ENCODE measurements around the gene CADPS2. TPM values are rescaled to one million over a fixed set of nuclear protein-coding genes. Genes with fewer than 3 reads are reported as not detected.
A peak's percentile ranks its signal among the peaks of the same experiment; 100 is the strongest.

CADPS2 gene
- total RNA-seq (not detected), polyA plus RNA-seq (not detected)

DNA sequence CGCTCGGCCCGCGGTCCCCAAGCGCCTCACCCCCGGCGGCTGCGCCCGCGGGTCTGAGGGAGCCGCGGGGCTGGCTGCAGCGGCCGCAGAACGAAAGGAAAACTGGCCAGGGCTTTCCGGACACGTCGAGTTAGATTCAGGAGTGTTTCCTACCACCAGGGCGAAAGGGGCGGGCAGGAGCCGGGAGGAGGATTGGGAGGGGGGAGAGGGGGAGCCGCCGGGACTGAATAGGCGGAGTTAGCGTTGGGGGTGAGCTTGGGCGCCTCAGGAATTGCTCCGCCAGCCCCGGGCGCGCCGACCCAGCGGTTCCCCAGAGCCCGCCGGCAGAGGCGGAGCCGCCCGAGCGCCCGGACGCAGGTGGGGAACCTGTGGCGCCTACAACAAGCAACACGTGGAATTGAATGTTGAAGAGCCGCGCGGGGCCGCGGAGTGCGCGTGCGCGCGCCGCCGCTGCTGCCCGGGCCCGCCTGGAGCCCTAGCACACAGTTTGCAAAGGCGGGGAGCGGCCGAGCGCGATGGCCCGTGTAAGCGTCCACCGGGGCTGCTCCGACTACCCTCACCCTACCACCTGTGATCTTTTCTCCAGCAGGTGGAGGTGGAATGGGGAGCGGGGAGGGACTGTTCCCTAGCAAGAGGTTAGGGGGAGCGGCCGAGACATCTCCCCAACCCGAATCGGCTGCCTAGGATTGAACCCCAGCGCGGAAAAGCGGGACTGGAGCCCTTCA is at the start of gene CADPS2:
TSS of gene CADPS2 (minus strand) at position 104 of the 725 bp plus-strand sequence. CDS start 123 bp downstream, outside the sequence.
- Mint-ChIP-seq H3K27ac (no peak within 1 kb of the TSS), H3K9me3 (peaks cover 0 to 16% (median 8%) of the 10 kb centered on the region in 5 donors), H3K4me3 (peak within 1 kb of the TSS in 2 of 7 donors; percentile 33 to 73), H3K4me1 (peaks cover 0 to 12% (median 0%) of the 10 kb centered on the region in 3 donors), H3K27me3 (peaks cover 23 to 61% of the 10 kb centered on the region in 2 donors), H3K36me3 (no peaks in the 10 kb centered on the region)
- H3K9me3 ChIP-seq (ENCODE audit: low read length) = no peaks in the 10 kb centered on the region
- H3K27ac ChIP-seq (ENCODE audit: low read depth, low read length) = no peak within 1 kb of the TSS
- ChIA-PET CTCF (no interaction called here), POLR2A (no interaction called here)
- no peak for DNase-seq
- H3K4me3 ChIP-seq (ENCODE audit: low read length) = no peak within 1 kb of the TSS
- H3K4me1 ChIP-seq (ENCODE audit: insufficient read depth, low read length) = no peaks in the 10 kb centered on the region
- H3K36me3 ChIP-seq (ENCODE audit: insufficient read depth, low read length) = no peaks in the 10 kb centered on the region
- H3K27me3 ChIP-seq (ENCODE audit: insufficient read depth, low read length, poor library complexity, severe bottlenecking) = peaks cover 4% of the 10 kb centered on the region

DNA sequence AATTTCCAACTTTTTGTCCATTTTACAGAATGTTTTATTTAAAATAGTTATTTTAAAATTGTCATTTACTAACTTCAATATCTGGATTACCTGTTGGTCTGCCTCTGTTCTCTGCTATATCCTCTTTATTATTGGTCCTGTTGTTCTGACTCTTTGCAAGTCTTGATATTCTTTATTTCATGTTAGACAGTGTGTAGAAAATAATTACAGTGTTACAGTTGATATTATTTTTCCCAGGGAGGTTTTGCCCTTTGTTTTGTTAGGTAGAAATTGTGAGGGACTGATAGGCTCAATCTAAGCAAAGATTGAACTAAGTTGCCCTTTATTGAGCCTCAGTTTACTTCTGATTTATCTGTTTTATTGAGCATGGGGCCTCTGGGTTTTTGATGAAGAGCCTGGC is 49.4 kb upstream of the CADPS2 start:
- Mint-ChIP-seq H3K9me3 (peaks cover 3 to 29% (median 3%) of the 10 kb centered on the region in 5 donors), H3K36me3 (peaks cover 0 to 2% (median 0%) of the 10 kb centered on the region in 3 donors)

GRCh38 chr7:122919643-122920181 is 33.5 kb upstream of the CADPS2 start:
- no peaks in the 10 kb centered on the region for H3K36me3 ChIP-seq (ENCODE audit: insufficient read depth, low read length)
- POLR2A ChIA-PET = no interaction called here
- H3K27me3 ChIP-seq (ENCODE audit: insufficient read depth, low read length, poor library complexity, severe bottlenecking) = no peaks in the 10 kb centered on the region
- peaks cover 0 to 11% (median 3%) of the 10 kb centered on the region in 5 donors for H3K9me3 Mint-ChIP-seq
- H3K4me1 Mint-ChIP-seq = no peaks in the 10 kb centered on the region
- DNase-seq = no peak
- H3K9me3 ChIP-seq (ENCODE audit: low read length) = no peaks in the 10 kb centered on the region
- H3K4me1 ChIP-seq (ENCODE audit: insufficient read depth, low read length) = no peaks in the 10 kb centered on the region
- CTCF ChIA-PET = no interaction called here
- no peak overlapping the region for H3K4me3 Mint-ChIP-seq
- no peak overlapping the region for H3K27ac Mint-ChIP-seq
- H3K4me3 ChIP-seq (ENCODE audit: low read length) = no peak overlapping the region
- no peaks in the 10 kb centered on the region for H3K36me3 Mint-ChIP-seq
- H3K27ac ChIP-seq (ENCODE audit: low read depth, low read length) = no peak overlapping the region
- peaks cover 0 to 1% of the 10 kb centered on the region in 2 donors for H3K27me3 Mint-ChIP-seq

More for the DNA sequence above, 49.4 kb upstream of the CADPS2 start:
- Histone ChIP-seq H3K4me3 (ENCODE audit: low read length) (no peak overlapping the region), H3K4me1 (ENCODE audit: insufficient read depth, low read length) (no peaks in the 10 kb centered on the region), H3K36me3 (ENCODE audit: insufficient read depth, low read length) (no peaks in the 10 kb centered on the region), H3K9me3 (ENCODE audit: low read length) (no peaks in the 10 kb centered on the region), H3K27ac (ENCODE audit: low read depth, low read length) (no peak overlapping the region), H3K27me3 (ENCODE audit: insufficient read depth, low read length, poor library complexity, severe bottlenecking) (no peaks in the 10 kb centered on the region)
- Mint-ChIP-seq H3K27me3 (no peaks in the 10 kb centered on the region), H3K4me1 (no peaks in the 10 kb centered on the region), H3K4me3 (no peak overlapping the region), H3K27ac (no peak overlapping the region)
- CTCF ChIA-PET = no interaction called here
- DNase-seq = no peak
- POLR2A ChIA-PET = no interaction called here

DNA sequence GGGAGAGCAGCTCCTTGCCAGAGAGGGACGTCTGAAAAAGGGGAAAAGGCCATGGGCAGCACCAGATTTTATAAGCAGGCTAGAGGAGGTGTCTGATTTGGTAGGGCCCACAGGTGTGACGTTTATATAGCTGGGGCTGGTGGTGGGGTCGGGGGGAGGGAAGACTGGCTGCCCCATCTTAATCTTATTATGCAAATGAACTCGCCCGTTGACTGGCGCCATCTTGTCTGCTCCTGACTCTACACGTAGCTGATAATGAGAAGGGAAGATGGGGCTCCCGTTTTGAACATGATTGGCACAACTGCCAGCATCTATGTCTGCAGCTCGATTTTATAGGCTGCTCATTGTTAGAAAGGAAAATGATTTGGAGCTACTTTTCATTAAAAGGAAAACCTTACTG is 28.6 kb upstream of the CADPS2 start:
- H3K4me3 Mint-ChIP-seq = no peak overlapping the region
- peaks cover 0 to 1% of the 10 kb centered on the region in 2 donors for H3K27me3 Mint-ChIP-seq
- POLR2A ChIA-PET = no interaction called here

DNA sequence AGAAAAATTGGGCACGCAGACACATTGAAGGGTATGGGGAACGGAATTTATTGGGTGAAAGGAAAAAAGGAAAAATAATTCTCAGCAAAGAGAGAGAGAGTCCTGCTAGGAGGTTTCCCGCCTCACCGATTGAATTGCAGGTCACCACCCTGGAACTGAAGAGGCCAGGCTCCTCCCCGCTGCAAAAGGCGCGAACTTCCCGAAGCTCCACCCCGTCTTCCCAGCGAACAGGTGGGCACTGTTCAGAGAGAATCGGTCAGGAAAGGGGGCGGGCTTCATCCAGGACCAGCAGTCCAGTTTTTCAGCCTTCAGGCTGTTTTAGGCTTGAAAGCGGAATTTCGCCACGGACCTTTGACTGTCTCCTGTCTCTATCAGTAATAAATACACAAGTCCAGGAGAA is 27.3 kb upstream of the CADPS2 start:
- H3K27me3 ChIP-seq (ENCODE audit: insufficient read depth, low read length, poor library complexity, severe bottlenecking) = no peaks in the 10 kb centered on the region
- no peaks in the 10 kb centered on the region for H3K36me3 Mint-ChIP-seq

More for the DNA sequence above, 28.6 kb upstream of the CADPS2 start:
- no peaks in the 10 kb centered on the region for H3K36me3 ChIP-seq (ENCODE audit: insufficient read depth, low read length)
- H3K27me3 ChIP-seq (ENCODE audit: insufficient read depth, low read length, poor library complexity, severe bottlenecking) = no peaks in the 10 kb centered on the region
- H3K4me1 ChIP-seq (ENCODE audit: insufficient read depth, low read length) = no peaks in the 10 kb centered on the region
- H3K27ac Mint-ChIP-seq = no peak overlapping the region
- CTCF ChIA-PET = no interaction called here
- no peak for DNase-seq
- H3K36me3 Mint-ChIP-seq = no peaks in the 10 kb centered on the region
- H3K9me3 ChIP-seq (ENCODE audit: low read length) = no peaks in the 10 kb centered on the region
- H3K4me1 Mint-ChIP-seq = no peaks in the 10 kb centered on the region
- H3K4me3 ChIP-seq (ENCODE audit: low read length) = no peak overlapping the region
- no peak overlapping the region for H3K27ac ChIP-seq (ENCODE audit: low read depth, low read length)
- H3K9me3 Mint-ChIP-seq = peaks cover 3 to 15% (median 4%) of the 10 kb centered on the region in 5 donors

DNA sequence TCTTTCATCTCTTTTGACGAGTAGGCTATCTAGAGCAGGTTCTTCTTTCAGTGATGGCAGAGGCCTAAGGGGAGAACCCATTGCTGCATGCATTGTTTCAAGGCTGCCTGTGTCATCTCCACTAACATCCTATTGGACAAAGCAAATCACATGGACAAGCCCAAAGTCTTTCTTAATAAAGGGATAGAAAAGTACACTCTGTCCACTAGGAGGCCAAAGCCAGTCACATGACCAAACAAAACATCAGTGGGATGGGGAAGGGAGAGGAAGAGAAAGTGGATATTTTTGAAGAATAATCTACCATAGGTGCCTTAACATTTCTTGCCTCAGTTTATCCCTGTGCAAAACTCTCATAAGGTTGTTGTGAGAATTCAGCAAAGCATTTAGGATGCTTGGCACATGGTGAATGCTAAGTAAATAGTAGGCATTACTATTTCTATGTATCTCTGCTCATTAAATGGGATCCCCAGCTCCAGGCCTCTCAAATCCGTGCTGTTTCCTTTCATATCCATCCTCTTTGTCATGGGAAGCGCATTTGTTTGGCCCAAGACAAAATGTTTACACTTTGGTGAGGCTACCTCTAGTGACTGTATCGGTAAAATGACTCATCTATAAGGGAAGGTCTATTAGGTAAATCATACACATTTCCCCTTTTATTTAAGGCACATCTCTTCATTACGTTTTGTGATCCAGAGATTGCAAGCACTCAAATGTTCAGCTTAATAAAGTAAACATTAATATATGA is 16.7 kb upstream of the CADPS2 start:
- DNase-seq = no peak
- Histone ChIP-seq H3K36me3 (ENCODE audit: insufficient read depth, low read length) (no peaks in the 10 kb centered on the region), H3K27ac (ENCODE audit: low read depth, low read length) (no peak overlapping the region), H3K27me3 (ENCODE audit: insufficient read depth, low read length, poor library complexity, severe bottlenecking) (no peaks in the 10 kb centered on the region), H3K9me3 (ENCODE audit: low read length) (no peaks in the 10 kb centered on the region), H3K4me1 (ENCODE audit: insufficient read depth, low read length) (no peaks in the 10 kb centered on the region), H3K4me3 (ENCODE audit: low read length) (no peak overlapping the region)
- no peak overlapping the region for H3K4me3 Mint-ChIP-seq
- H3K4me1 Mint-ChIP-seq = no peaks in the 10 kb centered on the region
- ChIA-PET POLR2A (no interaction called here), CTCF (no interaction called here)
- H3K36me3 Mint-ChIP-seq = no peaks in the 10 kb centered on the region
- H3K9me3 Mint-ChIP-seq = peaks cover 0 to 21% (median 2%) of the 10 kb centered on the region in 5 donors
- no peaks in the 10 kb centered on the region for H3K27me3 Mint-ChIP-seq
- H3K27ac Mint-ChIP-seq = peak overlapping the region in 1 of 8 donors; percentile 33

More for the DNA sequence above, 27.3 kb upstream of the CADPS2 start:
- Histone ChIP-seq H3K4me1 (ENCODE audit: insufficient read depth, low read length) (no peaks in the 10 kb centered on the region), H3K27ac (ENCODE audit: low read depth, low read length) (no peak overlapping the region), H3K36me3 (ENCODE audit: insufficient read depth, low read length) (no peaks in the 10 kb centered on the region), H3K9me3 (ENCODE audit: low read length) (no peaks in the 10 kb centered on the region), H3K4me3 (ENCODE audit: low read length) (no peak overlapping the region)
- ChIA-PET CTCF (no interaction called here), POLR2A (no interaction called here)
- H3K27me3 Mint-ChIP-seq = peaks cover 0 to 1% of the 10 kb centered on the region in 2 donors
- no peak overlapping the region for H3K4me3 Mint-ChIP-seq
- H3K27ac Mint-ChIP-seq = no peak overlapping the region
- no peak for DNase-seq
- H3K4me1 Mint-ChIP-seq = no peaks in the 10 kb centered on the region
- peaks cover 3 to 8% (median 4%) of the 10 kb centered on the region in 5 donors for H3K9me3 Mint-ChIP-seq

GRCh38 chr7:122901250-122901649 is 15.0 kb upstream of the CADPS2 start:
- H3K9me3 Mint-ChIP-seq = peaks cover 0 to 18% (median 2%) of the 10 kb centered on the region in 5 donors
- CTCF ChIA-PET = no interaction called here
- no peaks in the 10 kb centered on the region for H3K4me1 ChIP-seq (ENCODE audit: insufficient read depth, low read length)
- H3K9me3 ChIP-seq (ENCODE audit: low read length) = no peaks in the 10 kb centered on the region
- DNase-seq = no peak
- no peak overlapping the region for H3K27ac ChIP-seq (ENCODE audit: low read depth, low read length)
- H3K36me3 ChIP-seq (ENCODE audit: insufficient read depth, low read length) = no peaks in the 10 kb centered on the region
- H3K4me1 Mint-ChIP-seq = no peaks in the 10 kb centered on the region
- no peak overlapping the region for H3K4me3 ChIP-seq (ENCODE audit: low read length)
- H3K27me3 Mint-ChIP-seq = no peaks in the 10 kb centered on the region
- no peaks in the 10 kb centered on the region for H3K27me3 ChIP-seq (ENCODE audit: insufficient read depth, low read length, poor library complexity, severe bottlenecking)
- POLR2A ChIA-PET = no interaction called here
- no peaks in the 10 kb centered on the region for H3K36me3 Mint-ChIP-seq
- no peak overlapping the region for H3K4me3 Mint-ChIP-seq
- H3K27ac Mint-ChIP-seq = no peak overlapping the region

- ChIA-PET CTCF (no interaction called here), POLR2A (no interaction called here)
- Mint-ChIP-seq H3K27ac (no peak overlapping the region), H3K9me3 (peaks cover 0 to 10% (median 2%) of the 10 kb centered on the region in 5 donors), H3K27me3 (no peaks in the 10 kb centered on the region), H3K36me3 (no peaks in the 10 kb centered on the region), H3K4me1 (no peaks in the 10 kb centered on the region), H3K4me3 (no peak overlapping the region)
- Histone ChIP-seq H3K9me3 (ENCODE audit: low read length) (no peaks in the 10 kb centered on the region), H3K4me3 (ENCODE audit: low read length) (no peak overlapping the region), H3K27me3 (ENCODE audit: insufficient read depth, low read length, poor library complexity, severe bottlenecking) (no peaks in the 10 kb centered on the region), H3K4me1 (ENCODE audit: insufficient read depth, low read length) (no peaks in the 10 kb centered on the region), H3K36me3 (ENCODE audit: insufficient read depth, low read length) (no peaks in the 10 kb centered on the region), H3K27ac (ENCODE audit: low read depth, low read length) (no peak overlapping the region)
- DNase-seq = no peak
These were observed 10.2 kb upstream of the CADPS2 start for GRCh38 chr7:122896509-122896908.
